ENCODE results near the gene EIF2D.

- no peak for TF ChIP-seq THAP9 (CRISPR knock-in tag; IDR thresholded peaks at IDR 0.05; ENCODE audit: borderline replicate concordance)
- no peak for TF ChIP-seq ZNF670 (CRISPR knock-in tag; IDR thresholded peaks at IDR 0.05; ENCODE audit: borderline replicate concordance)
- TF ChIP-seq RXRA (CRISPR knock-in tag; IDR thresholded peaks at IDR 0.05), result no peak
- TF ChIP-seq, protein P1, sequence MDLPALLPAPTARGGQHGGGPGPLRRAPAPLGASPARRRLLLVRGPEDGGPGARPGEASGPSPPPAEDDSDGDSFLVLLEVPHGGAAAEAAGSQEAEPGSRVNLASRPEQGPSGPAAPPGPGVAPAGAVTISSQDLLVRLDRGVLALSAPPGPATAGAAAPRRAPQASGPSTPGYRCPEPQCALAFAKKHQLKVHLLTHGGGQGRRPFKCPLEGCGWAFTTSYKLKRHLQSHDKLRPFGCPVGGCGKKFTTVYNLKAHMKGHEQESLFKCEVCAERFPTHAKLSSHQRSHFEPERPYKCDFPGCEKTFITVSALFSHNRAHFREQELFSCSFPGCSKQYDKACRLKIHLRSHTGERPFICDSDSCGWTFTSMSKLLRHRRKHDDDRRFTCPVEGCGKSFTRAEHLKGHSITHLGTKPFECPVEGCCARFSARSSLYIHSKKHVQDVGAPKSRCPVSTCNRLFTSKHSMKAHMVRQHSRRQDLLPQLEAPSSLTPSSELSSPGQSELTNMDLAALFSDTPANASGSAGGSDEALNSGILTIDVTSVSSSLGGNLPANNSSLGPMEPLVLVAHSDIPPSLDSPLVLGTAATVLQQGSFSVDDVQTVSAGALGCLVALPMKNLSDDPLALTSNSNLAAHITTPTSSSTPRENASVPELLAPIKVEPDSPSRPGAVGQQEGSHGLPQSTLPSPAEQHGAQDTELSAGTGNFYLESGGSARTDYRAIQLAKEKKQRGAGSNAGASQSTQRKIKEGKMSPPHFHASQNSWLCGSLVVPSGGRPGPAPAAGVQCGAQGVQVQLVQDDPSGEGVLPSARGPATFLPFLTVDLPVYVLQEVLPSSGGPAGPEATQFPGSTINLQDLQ (CRISPR knock-in tag; IDR thresholded peaks at IDR 0.05), result no peak
- TF ChIP-seq, protein P2, sequence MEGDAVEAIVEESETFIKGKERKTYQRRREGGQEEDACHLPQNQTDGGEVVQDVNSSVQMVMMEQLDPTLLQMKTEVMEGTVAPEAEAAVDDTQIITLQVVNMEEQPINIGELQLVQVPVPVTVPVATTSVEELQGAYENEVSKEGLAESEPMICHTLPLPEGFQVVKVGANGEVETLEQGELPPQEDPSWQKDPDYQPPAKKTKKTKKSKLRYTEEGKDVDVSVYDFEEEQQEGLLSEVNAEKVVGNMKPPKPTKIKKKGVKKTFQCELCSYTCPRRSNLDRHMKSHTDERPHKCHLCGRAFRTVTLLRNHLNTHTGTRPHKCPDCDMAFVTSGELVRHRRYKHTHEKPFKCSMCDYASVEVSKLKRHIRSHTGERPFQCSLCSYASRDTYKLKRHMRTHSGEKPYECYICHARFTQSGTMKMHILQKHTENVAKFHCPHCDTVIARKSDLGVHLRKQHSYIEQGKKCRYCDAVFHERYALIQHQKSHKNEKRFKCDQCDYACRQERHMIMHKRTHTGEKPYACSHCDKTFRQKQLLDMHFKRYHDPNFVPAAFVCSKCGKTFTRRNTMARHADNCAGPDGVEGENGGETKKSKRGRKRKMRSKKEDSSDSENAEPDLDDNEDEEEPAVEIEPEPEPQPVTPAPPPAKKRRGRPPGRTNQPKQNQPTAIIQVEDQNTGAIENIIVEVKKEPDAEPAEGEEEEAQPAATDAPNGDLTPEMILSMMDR (CRISPR knock-in tag; IDR thresholded peaks at IDR 0.05), result no peak
- no peak for TF ChIP-seq POLR2A (IDR thresholded peaks at IDR 0.05; ENCODE audit: insufficient read depth in 1 of 2, low read depth in 2 of 2, low read length in 2 of 2)
- no peak for TF ChIP-seq ATF1 (CRISPR knock-in tag; IDR thresholded peaks at IDR 0.05)
- no peak for TF ChIP-seq RAD51 (IDR thresholded peaks at IDR 0.05; ENCODE audit: borderline replicate concordance)
- TF ChIP-seq, protein P3, sequence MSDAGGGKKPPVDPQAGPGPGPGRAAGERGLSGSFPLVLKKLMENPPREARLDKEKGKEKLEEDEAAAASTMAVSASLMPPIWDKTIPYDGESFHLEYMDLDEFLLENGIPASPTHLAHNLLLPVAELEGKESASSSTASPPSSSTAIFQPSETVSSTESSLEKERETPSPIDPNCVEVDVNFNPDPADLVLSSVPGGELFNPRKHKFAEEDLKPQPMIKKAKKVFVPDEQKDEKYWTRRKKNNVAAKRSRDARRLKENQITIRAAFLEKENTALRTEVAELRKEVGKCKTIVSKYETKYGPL (CRISPR knock-in tag; IDR thresholded peaks at IDR 0.05), result no peak
- no peak for TF ChIP-seq FOSL1 (CRISPR knock-in tag; IDR thresholded peaks at IDR 0.05; ENCODE audit: borderline replicate concordance)
- TF ChIP-seq NFE2L2 (IDR thresholded peaks at IDR 0.05; ENCODE audit: low read length), result no peak
- no peak for TF ChIP-seq PHF5A (CRISPR knock-in tag; IDR thresholded peaks at IDR 0.05; ENCODE audit: low read depth, unreplicated experiment)
- no peak for TF ChIP-seq RFX1 (IDR thresholded peaks at IDR 0.05)
Observed at GRCh38 chr1:206591226-206591625, 21.0 kb downstream of the EIF2D start.
